Upper lobe of left lung (tissue), 6 donors: ENCODE measurements around the gene CPPED1. TPM values are rescaled to one million over a fixed set of nuclear protein-coding genes. Genes with fewer than 3 reads are reported as not detected.
A peak's percentile ranks its signal among the peaks of the same experiment; 100 is the strongest.

ENCODE experiments used
- ATAC-seq, 2 donors: fragments of 200-7000 bp; cut with Tn5 transposase; one replicate each; pipeline ENCODE4 v1.9.1; 2022; ENCODE audit warnings: mild to moderate bottlenecking in 2 of 2, moderate library complexity in 2 of 2; ENCODE audit not compliant: low FRiP score in 2 of 2
- DNase-seq, 2 donors: peaks; one replicate each; pipeline ENCODE4 v3.0.0-alpha.2; 2019 to 2020
- H3K27ac ChIP-seq, 4 donors: fragments of 200-600 bp; sonication (generic); one replicate each; pipeline ENCODE4 v1.5.1; 2016 to 2019
- H3K27me3 ChIP-seq, 4 donors: fragments of 200-600 bp; sonication (generic); one replicate each; pipeline ENCODE4 v1.5.1; 2017 to 2019
- H3K36me3 ChIP-seq, 4 donors: fragments of 200-600 bp; sonication (generic); one replicate each; pipeline ENCODE4 v1.5.1; 2016 to 2019
- H3K4me1 ChIP-seq, 4 donors: fragments of 200-600 bp; sonication (generic); one replicate each; pipeline ENCODE4 v1.5.1; 2018 to 2019
- H3K4me3 ChIP-seq, 4 donors: fragments of 200-600 bp; sonication (generic); one replicate each; pipeline ENCODE4 v1.5.1; 2017 to 2019; ENCODE audit warnings: mild to moderate bottlenecking in 2 of 4, moderate library complexity in 1 of 4
- H3K9me3 ChIP-seq, 4 donors: fragments of 200-600 bp; sonication (generic); one replicate each; pipeline ENCODE4 v1.5.1; 2018 to 2019
- CTCF ChIP-seq, 6 experiments: fragments of 450-650 bp in 4 of 6; fragments of 200-600 bp in 2 of 6; sonication (generic) in 2 of 6; IDR thresholded peaks; one replicate each; pipeline ENCODE4 v1.5.1; 2016 to 2019; ENCODE audit warnings: antibody characterized with exemption in 6 of 6
- EP300 ChIP-seq, 4 donors: sonication (generic); formaldehyde crosslinking; IDR thresholded peaks; one replicate each; pipeline ENCODE4 v1.5.1; 2017; ENCODE audit warnings: antibody characterized with exemption in 4 of 4, control low read depth in 2 of 4
- POLR2A ChIP-seq, 4 donors: fragments of 450-650 bp; IDR thresholded peaks; one replicate each; pipeline ENCODE4 v1.5.1; 2016 to 2017; ENCODE audit warnings: antibody characterized with exemption in 4 of 4, mild to moderate bottlenecking in 2 of 4
- POLR2AphosphoS5 ChIP-seq, 2 donors: sonication (generic); formaldehyde crosslinking; IDR thresholded peaks; one replicate each; pipeline ENCODE4 v1.5.1; 2017; ENCODE audit warnings: antibody characterized with exemption in 2 of 2
- WGBS, 2 donors: methylation state at CpG; one replicate each; pipeline ENCODE4 v1.1.5; 2017 to 2018; 5-methylcytosine and 5-hydroxymethylcytosine counted together
- total RNA-seq, 6 donors: library from RNA; depleted of rRNA in 4 of 6; stranded (reverse); fragments of >200 nt in 4 of 6; gene quantifications; one replicate each; pipeline versions ENCODE4 v1.1.0 to v1.2.1, GENCODE V29; 2016 to 2021
- donor health status: DM: no; HTN: no; CAD: no; lungs with moderate emphysema.
- donor health status: DM: no; HTN: yes; CAD: no; lungs with severe emphysema.

The CPPED1 gene
- total RNA-seq, 6 donors from 2014 or later = 12.5 to 32.5 (median 23.1) TPM

GRCh38 chr16:12719972-12720371 lies 83.7 kb downstream of the CPPED1 start:
- no peak for TF ChIP-seq POLR2A (IDR thresholded peaks at IDR 0.05)
- no peak for TF ChIP-seq EP300 (IDR thresholded peaks at IDR 0.05)
- TF ChIP-seq POLR2AphosphoS5 (IDR thresholded peaks at IDR 0.05) = no peak
- no peak for TF ChIP-seq CTCF (IDR thresholded peaks at IDR 0.05)
- DNase-seq = no peak
- H3K27me3 ChIP-seq = no peaks in the 10 kb centered on the region
- no peak overlapping the region for H3K4me3 ChIP-seq
- H3K9me3 ChIP-seq = no peaks in the 10 kb centered on the region
- no peaks in the 10 kb centered on the region for H3K36me3 ChIP-seq
- no peak for ATAC-seq
- no peaks in the 10 kb centered on the region for H3K4me1 ChIP-seq
- 96 to 97% methylated on average over 4 of the region's 4 CpGs for WGBS, 2 donors
- no peak overlapping the region for H3K27ac ChIP-seq

GRCh38 chr16:12716658-12717057 lies 87.0 kb downstream of the CPPED1 start:
- Histone ChIP-seq H3K9me3 (no peaks in the 10 kb centered on the region), H3K27me3 (no peaks in the 10 kb centered on the region), H3K36me3 (no peaks in the 10 kb centered on the region), H3K27ac (no peak overlapping the region), H3K4me1 (no peaks in the 10 kb centered on the region), H3K4me3 (no peak overlapping the region)
- DNase-seq = no peak
- 72 to 74% methylated on average over 3 of the region's 3 CpGs for WGBS, 2 donors
- no peak for ATAC-seq
- TF ChIP-seq CTCF (IDR thresholded peaks at IDR 0.05) (no peak), POLR2A (IDR thresholded peaks at IDR 0.05) (no peak), POLR2AphosphoS5 (IDR thresholded peaks at IDR 0.05) (no peak), EP300 (IDR thresholded peaks at IDR 0.05) (no peak)

- no peaks in the 10 kb centered on the region for H3K9me3 ChIP-seq
These were observed 93.9 kb downstream of the CPPED1 start for GRCh38 chr16:12709807-12710206.

GRCh38 chr16:12708266-12708665 lies 95.4 kb downstream of the CPPED1 start:
- ATAC-seq = no peak
- no peaks in the 10 kb centered on the region for H3K27me3 ChIP-seq
- no peaks in the 10 kb centered on the region for H3K4me1 ChIP-seq
- WGBS, 2 donors = 85 to 96% methylated on average over 3 of the region's 3 CpGs
- peaks cover 0 to 9% (median 5%) of the 10 kb centered on the region in 4 donors for H3K36me3 ChIP-seq
- H3K9me3 ChIP-seq = no peaks in the 10 kb centered on the region
- H3K27ac ChIP-seq = no peak overlapping the region
- TF ChIP-seq POLR2A (IDR thresholded peaks at IDR 0.05) (no peak), POLR2AphosphoS5 (IDR thresholded peaks at IDR 0.05) (no peak), CTCF (IDR thresholded peaks at IDR 0.05) (no peak), EP300 (IDR thresholded peaks at IDR 0.05) (no peak)
- no peak overlapping the region for H3K4me3 ChIP-seq
- no peak for DNase-seq

More at GRCh38 chr16:12709807-12710206, 93.9 kb downstream of the CPPED1 start:
- Histone ChIP-seq H3K4me1 (no peaks in the 10 kb centered on the region), H3K27me3 (no peaks in the 10 kb centered on the region), H3K36me3 (peaks cover 0 to under 1% (median under 1%) of the 10 kb centered on the region in 4 donors), H3K4me3 (no peak overlapping the region), H3K27ac (no peak overlapping the region)
- no peak for DNase-seq
- TF ChIP-seq POLR2A (IDR thresholded peaks at IDR 0.05) = no peak
- TF ChIP-seq CTCF (IDR thresholded peaks at IDR 0.05) = no peak
- no peak for TF ChIP-seq POLR2AphosphoS5 (IDR thresholded peaks at IDR 0.05)
- TF ChIP-seq EP300 (IDR thresholded peaks at IDR 0.05) = no peak
- ATAC-seq = no peak
- WGBS, 2 donors = 31 to 40% methylated on average over 1 of the region's 1 CpG

- H3K27me3 ChIP-seq = no peaks in the 10 kb centered on the region
- WGBS, 2 donors = 93 to 100% methylated on average over 4 to 6 of the region's 6 CpGs
These were observed 97.1 kb downstream of the CPPED1 start for GRCh38 chr16:12706628-12707027.

More at GRCh38 chr16:12706628-12707027, 97.1 kb downstream of the CPPED1 start:
- H3K27ac ChIP-seq = no peak overlapping the region
- H3K4me3 ChIP-seq = no peak overlapping the region
- no peaks in the 10 kb centered on the region for H3K9me3 ChIP-seq
- ATAC-seq (no peak), DNase-seq (peak in 1 of 2 donors; percentile 20)
- H3K36me3 ChIP-seq = peaks cover 0 to 14% (median 5%) of the 10 kb centered on the region in 4 donors
- H3K4me1 ChIP-seq = no peaks in the 10 kb centered on the region
- TF ChIP-seq CTCF (IDR thresholded peaks at IDR 0.05) = no peak
- TF ChIP-seq POLR2A (IDR thresholded peaks at IDR 0.05) = no peak
- TF ChIP-seq POLR2AphosphoS5 (IDR thresholded peaks at IDR 0.05) = no peak
- TF ChIP-seq EP300 (IDR thresholded peaks at IDR 0.05) = no peak
